Choroid plexus epithelial cell (primary cell): Measurements from ENCODE around the gene NCAM2.

Source experiments
- DNase-seq: peaks from one replicate; pipeline ENCODE4 v3.0.0-alpha.2; 2010; ENCODE audit warnings: low read depth
- H3K4me3 ChIP-seq: 2 replicates; pipeline ENCODE4 v1.5.1; 2011; ENCODE audit warnings: low read depth, mild to moderate bottlenecking, control low read depth, low read length, moderate library complexity
- CTCF ChIP-seq: conservative IDR thresholded peaks from 2 replicates; pipeline ENCODE4 v1.5.1; 2011; ENCODE audit warnings: low read depth, mild to moderate bottlenecking, control low read depth, inconsistent platforms, low read length, moderate library complexity

NCAM2 gene

DNA sequence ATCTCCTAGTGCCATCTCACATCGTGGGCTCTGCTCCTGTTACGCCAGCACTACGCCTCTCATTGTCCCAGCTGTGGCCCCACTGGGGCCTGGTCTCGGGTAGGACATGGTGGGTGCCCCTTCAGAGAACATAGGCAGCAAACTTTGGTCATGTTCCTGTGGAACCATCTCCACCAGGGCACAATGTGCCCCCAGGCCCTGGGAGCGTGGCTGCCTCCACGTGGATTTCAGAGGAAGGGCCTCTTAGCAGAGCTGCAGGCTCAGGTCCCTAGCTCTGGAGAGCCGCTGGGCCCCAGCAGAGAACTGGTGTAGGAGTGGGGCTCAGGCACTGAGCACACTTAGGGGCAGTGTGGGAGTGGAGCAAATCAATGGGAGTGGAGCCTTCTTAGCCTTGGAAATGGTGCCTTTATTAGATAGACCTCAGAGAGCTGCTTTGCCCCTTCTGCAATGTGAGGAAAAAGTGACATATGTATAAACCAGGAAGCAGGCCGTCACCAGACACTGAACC, 460.0 kb downstream of the NCAM2 start:
- no peak for TF ChIP-seq CTCF
- DNase-seq = no peak
- H3K4me3 ChIP-seq = no peak overlapping the region

DNA sequence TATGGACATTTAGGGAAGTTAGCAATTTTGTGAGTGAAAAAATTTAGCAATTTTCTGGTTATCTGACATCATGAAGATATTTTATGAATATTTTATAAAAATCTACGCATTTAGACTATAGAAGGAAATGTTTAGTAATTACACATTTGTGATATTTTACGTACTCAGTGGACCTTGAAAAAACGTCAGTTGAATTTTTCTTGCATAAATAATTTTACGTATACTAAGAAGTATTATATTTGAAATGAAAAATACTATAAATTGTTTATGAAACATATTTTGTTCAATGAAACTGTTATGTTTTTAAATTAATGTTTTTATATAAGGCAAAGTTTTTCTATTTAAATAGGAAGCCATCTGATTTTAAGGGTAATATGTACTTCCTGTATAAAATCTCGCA, 462.8 kb downstream of the NCAM2 start:
- DNase-seq = no peak
- TF ChIP-seq CTCF = no peak
- H3K4me3 ChIP-seq = no peak overlapping the region

DNA sequence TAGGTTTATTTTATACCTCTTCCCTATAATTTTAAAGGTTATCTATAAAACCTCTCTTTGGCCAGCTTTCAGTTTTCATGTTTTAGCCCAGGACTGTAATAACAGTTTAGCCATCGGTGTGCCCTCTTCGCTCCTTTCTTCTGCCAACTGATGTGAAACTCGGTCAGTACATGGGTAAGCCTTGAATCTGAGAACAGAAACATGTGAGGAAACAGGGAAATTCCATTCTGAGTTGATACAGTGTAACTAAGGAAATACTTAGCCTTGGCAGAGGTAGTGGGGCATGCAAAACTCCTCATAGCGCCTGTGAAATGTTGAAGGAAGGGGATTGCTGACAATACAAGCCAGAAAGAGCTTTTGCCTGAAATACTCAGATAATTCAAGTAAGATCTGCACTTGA, 465.2 kb downstream of the NCAM2 start:
- DNase-seq = peak; percentile 36
- no peak for TF ChIP-seq CTCF
- no peak overlapping the region for H3K4me3 ChIP-seq

- no peak overlapping the region for H3K4me3 ChIP-seq
- no peak for TF ChIP-seq CTCF
- DNase-seq = no peak
Observed at GRCh38 chr21:21464684-21465083, 466.5 kb downstream of the NCAM2 start.

DNA sequence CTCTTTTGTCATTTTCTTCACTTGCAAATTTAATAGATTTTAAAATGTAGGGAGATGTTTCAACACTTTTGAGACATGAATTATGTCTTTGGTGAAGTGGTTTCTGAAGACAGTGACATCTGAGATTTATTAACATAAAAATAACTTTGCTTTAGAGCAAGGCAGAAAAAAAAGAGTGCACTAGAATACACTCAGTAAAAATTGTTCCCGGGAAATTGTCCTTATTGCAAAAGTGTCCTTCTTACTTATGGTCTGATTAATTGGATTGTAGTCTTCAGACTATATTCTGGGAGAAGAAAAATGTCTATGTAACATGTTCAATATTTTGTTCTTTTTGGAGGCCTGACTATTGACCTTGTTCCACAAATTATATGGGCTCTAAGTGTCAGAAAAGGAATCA, 468.5 kb downstream of the NCAM2 start:
- TF ChIP-seq CTCF = no peak
- no peak overlapping the region for H3K4me3 ChIP-seq
- DNase-seq = no peak

GRCh38 chr21:21468003-21468402, 469.8 kb downstream of the NCAM2 start:
- TF ChIP-seq CTCF = no peak
- DNase-seq = no peak
- no peak overlapping the region for H3K4me3 ChIP-seq

GRCh38 chr21:21481239-21481638, 483.0 kb downstream of the NCAM2 start:
- no peak for TF ChIP-seq CTCF
- no peak overlapping the region for H3K4me3 ChIP-seq
- peak; percentile 59 for DNase-seq
